Motor neuron (in vitro differentiated cells): ENCODE results near the gene ARHGAP42. TPM values are rescaled to one million over a fixed set of nuclear protein-coding genes. Genes with fewer than 3 reads are reported as not detected.

Experiments used
- ATAC-seq, 8 experiments: fragments of 200-7000 bp; cut with Tn5 transposase; replicated peaks in 6 of 8; 2 replicates each; pipeline ENCODE4 v1.8.0; 2021; ENCODE audit warnings: mild to moderate bottlenecking in 8 of 8, moderate library complexity in 8 of 8
- H3K27ac ChIP-seq, 2 donors: fragments of 250-450 bp; sonication (Bioruptor Pico); 2 replicates each; pipeline ENCODE4 v1.9.0; 2021; ENCODE audit warnings: antibody characterized with exemption in 2 of 2, mild to moderate bottlenecking in 2 of 2, moderate library complexity in 1 of 2
- H3K4me1 ChIP-seq, 2 donors: fragments of 250-450 bp; sonication (Bioruptor Pico); replicated peaks in 1 of 2; 2 replicates each; pipeline ENCODE4 v1.6.1; 2021; ENCODE audit warnings: antibody characterized with exemption in 2 of 2, mild to moderate bottlenecking in 2 of 2, moderate library complexity in 1 of 2
- H3K4me3 ChIP-seq, 5 donors: fragments of 250-450 bp; sonication (Bioruptor Pico); 2 replicates each; pipeline ENCODE4 v1.9.0; 2021; ENCODE audit warnings: antibody characterized with exemption in 5 of 5, mild to moderate bottlenecking in 5 of 5, moderate library complexity in 4 of 5
- WGBS, 10 experiments: fragments of 450-650 bp; shearing (Covaris generic); methylation state at CpG; one replicate each; pipeline ENCODE4 v1.0.0; 2022; 5-methylcytosine and 5-hydroxymethylcytosine counted together
- in situ Hi-C, 9 experiments: fragments of 400-800 bp; cut with MboI; loops; one replicate each; pipeline ENCODE4 v1.15.0; 2021; ENCODE audit warnings: low sequenced_read_pairs in 9 of 9, low pct_unique_long_range_greater_than_20kb in 2 of 9; ENCODE audit not compliant: unreplicated experiment in 9 of 9
- total RNA-seq, 8 experiments: library from RNA; unstranded; fragments of 300-600 nt; gene quantifications; 2 replicates each; pipeline versions ENCODE4 v1.2.3 to v1.2.4, GENCODE V29; 2022

Gene ARHGAP42
- total RNA-seq, 8 experiments from 2014 or later = 2.7 to 29.7 (median 10.0) TPM

DNA sequence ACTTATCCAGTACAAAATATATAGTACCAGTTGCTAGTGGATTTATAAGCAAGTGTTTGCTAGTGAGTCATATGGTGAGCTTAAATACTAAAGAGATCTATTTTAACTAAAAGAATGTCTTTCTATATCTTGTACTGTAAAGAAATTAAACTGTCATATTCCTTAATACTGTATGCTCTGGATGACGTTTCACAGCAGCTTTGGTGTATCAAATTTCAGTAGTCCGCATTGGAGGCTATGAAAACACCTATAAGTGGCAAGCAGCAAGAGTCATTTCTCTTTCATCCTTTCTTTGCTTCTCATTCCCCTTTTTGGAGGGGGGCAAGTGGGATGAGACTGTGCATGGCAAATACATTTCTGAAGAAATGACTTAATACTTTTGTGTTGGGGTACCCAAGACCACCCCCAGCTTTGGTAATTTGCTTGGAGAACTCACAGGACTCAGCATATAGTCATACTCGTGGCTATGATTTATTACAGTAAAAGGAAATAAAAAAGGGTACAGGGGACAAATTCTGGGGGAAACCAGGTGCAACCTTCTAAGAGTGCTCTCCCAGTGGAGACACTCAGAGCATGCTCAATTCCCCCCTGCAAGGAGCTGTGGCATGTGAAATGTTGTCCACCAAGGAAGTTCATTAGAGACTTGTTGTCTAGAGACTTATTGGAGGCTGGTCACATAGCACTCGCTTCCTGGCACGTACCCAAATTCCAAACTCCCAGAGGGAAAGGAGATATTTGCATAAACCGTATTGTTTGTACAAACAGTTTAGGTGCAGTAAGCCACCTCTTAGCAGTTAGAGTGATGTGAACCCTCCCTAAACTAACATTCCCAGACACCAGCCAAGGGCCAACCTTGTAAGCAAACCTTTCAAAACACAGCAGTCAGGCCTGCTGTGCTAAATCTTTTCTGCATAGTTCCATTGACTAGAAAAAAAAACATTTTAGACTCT lies 231.7 kb downstream of the ARHGAP42 start:
- ATAC-seq = peak in 6 of 8 experiments; percentile 25 to 94 (median 50)
- Histone ChIP-seq H3K4me3 (no peak overlapping the region), H3K4me1 (peaks cover 7 to 8% of the 10 kb centered on the region in 2 donors), H3K27ac (no peak overlapping the region)
- WGBS, 10 experiments = 43 to 100% (median 68%) methylated on average over 1 to 6 of the region's 6 CpGs; no CpG with 5 or more reads in 1 of the 10 experiments
- in situ Hi-C loops = loop anchor here in 1 of 9 experiments (25.0 kb wide), 1 partner anchor 332 kb away; no protein-coding TSS in a partner anchor

DNA sequence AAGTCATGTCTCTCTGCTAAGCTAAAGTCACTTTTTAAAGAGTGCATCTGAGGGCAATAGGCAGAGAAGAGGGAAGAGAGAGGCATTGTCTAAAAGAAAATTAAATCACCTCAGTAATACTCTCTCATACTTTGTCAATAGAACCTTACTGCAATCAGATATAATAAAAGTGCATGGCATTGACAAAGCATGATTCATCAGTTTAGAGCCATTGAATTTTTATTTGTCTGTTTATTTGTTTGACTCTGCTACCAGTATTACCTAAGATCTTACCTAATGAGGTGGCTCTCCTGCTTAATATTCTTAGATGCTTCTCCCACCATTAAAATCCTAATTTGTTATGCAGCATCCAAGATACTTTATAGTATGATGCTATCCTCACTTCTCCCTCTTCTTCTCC lies 233.5 kb downstream of the ARHGAP42 start:
- in situ Hi-C loops = loop anchor here in 2 of 9 experiments (10.0 to 25.0 kb wide), 2 partner anchors 56 to 333 kb away; no protein-coding TSS in a partner anchor
- ATAC-seq = no peak

DNA sequence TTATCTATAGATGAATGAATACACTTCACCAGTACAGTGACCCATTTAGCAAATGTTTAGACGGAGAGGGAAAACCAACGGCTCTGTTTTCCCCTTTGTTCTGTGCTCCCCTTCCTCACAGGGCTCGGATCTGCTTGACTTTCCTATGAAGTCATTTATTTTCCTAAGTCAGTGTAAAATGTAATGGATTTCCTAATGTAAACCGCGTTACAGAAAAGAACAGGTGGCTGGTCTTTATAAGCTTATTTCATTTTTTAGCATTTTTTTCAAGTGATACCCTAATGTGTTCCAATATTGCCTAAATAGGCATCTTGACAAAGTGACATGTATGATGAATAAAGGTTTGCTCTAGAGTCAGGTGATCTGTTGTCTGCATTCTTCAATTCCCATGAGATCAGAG lies 235.0 kb downstream of the ARHGAP42 start:
- H3K27ac ChIP-seq = no peak overlapping the region
- WGBS, 10 experiments = 68 to 93% (median 80%) methylated on average over 3 to 5 of the region's 5 CpGs; no CpG with 5 or more reads in 2 of the 10 experiments
- no peak overlapping the region for H3K4me3 ChIP-seq
- no peak for ATAC-seq
- in situ Hi-C loops = loop anchor here in 2 of 9 experiments (10.0 to 25.0 kb wide), 2 partner anchors 57 to 335 kb away; no protein-coding TSS in a partner anchor
- H3K4me1 ChIP-seq = peaks cover 7 to 8% of the 10 kb centered on the region in 2 donors

More for the DNA sequence above, 233.5 kb downstream of the ARHGAP42 start:
- Histone ChIP-seq H3K27ac (no peak overlapping the region), H3K4me3 (no peak overlapping the region), H3K4me1 (peaks cover 7 to 8% of the 10 kb centered on the region in 2 donors)

DNA sequence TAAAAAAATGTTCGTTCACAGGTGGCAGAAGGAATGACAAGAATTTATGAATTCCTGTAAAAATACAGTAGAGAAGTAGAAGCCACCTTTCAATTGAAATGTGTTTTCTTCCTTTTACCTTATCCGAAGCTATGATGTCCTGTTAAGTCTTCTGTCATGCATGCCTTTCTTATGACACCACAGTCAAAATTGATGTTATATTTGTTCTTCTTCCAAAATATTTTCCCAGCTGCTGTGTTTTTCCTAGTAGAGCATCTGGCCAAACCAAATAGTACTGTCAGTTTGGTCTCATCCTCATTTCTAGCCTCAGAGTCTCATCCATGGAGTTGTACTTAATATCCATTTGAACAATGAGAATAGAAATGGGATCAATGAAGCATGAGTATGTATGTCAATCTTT lies 236.5 kb downstream of the ARHGAP42 start:
- Histone ChIP-seq H3K27ac (no peak overlapping the region), H3K4me1 (peaks cover 7 to 14% of the 10 kb centered on the region in 2 donors), H3K4me3 (no peak overlapping the region)
- 27 to 100% (median 86%) methylated on average over 1 to 2 of the region's 2 CpGs; no CpG with 5 or more reads in 2 of the 10 experiments for WGBS, 10 experiments
- in situ Hi-C loops = loop anchor here in 2 of 9 experiments (10.0 to 25.0 kb wide), 2 partner anchors 59 to 336 kb away; no protein-coding TSS in a partner anchor
- ATAC-seq = no peak

DNA sequence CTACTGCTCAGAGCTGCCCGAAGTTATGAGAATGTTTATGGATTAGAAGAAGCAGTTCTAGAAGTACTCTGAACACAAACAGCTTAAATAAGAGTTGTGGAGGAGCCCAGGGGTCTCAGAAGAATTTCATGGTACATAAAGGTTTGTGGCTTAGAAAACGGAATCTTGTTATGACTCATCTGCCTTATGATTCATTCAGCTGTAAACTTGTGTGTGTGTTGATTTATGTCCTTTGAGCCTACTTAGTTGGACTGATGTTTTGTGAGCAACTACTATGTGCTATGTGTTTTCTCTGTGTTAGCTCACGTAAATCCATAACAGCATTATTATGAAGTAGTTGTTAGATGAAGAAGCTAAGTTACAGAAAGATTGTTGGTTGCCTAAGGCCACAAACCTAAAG lies 238.8 kb downstream of the ARHGAP42 start:
- no peak for ATAC-seq
- Histone ChIP-seq H3K4me1 (peaks cover 0 to 14% of the 10 kb centered on the region in 2 donors), H3K27ac (no peak overlapping the region), H3K4me3 (no peak overlapping the region)
- in situ Hi-C loops = loop anchor here in 7 of 9 experiments (10.0 to 25.0 kb wide), 3 partner anchors 61 to 339 kb away; partner anchors contain the start of gene ARHGAP42 (in 2 of the 7)
- 8 to 100% (median 93%) methylated on average over 1 to 3 of the region's 3 CpGs; no CpG with 5 or more reads in 2 of the 10 experiments for WGBS, 10 experiments

DNA sequence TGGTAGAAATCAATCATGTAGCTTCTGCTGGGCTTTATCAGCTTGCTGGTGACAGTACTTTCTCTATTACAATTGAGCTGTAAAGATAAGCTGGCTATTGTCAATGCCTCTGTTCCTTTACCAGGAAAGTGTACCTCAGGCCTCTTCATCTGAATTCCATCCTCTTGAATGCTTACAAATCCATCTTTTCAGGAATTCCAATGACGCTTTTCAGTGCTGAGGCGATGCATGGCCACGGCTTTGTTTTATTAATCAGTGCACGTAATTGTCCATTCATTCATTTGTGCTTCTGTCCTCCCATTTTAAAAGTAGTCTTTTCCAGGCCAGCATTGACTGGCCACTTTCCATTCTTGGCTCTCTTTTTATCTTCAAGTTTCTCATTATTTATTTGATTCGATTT lies 240.5 kb downstream of the ARHGAP42 start:
- H3K27ac ChIP-seq = no peak overlapping the region
- peaks cover 0 to 9% of the 10 kb centered on the region in 2 donors for H3K4me1 ChIP-seq
- no peak overlapping the region for H3K4me3 ChIP-seq
- ATAC-seq = peak in 3 of 8 experiments; percentile 20 to 71 (median 38)
- 12 to 100% (median 53%) methylated on average over 4 to 5 of the region's 5 CpGs; no CpG with 5 or more reads in 1 of the 10 experiments for WGBS, 10 experiments
- in situ Hi-C loops = loop anchor here in 7 of 9 experiments (10.0 to 25.0 kb wide), 3 partner anchors 63 to 340 kb away; partner anchors contain the start of gene ARHGAP42 (in 2 of the 7)

DNA sequence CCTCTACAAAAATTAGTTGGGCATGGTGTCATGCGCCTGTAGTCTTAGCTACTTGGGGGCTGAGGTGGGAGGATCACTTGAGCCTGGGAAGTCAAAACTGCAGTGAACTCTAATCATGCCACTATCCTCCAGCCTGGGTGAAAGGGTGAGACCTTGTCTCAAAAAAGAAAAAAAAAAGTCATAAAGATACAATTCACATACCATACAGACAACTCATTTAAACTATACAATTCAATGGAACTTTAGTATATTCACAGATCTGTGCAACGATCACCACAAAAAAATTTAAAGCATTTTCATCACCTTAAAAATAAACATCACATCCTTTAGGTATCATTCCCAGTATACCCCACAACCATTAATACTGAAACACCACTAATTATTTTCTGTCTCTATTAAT lies 241.3 kb downstream of the ARHGAP42 start:
- Histone ChIP-seq H3K4me1 (peaks cover 0 to 8% of the 10 kb centered on the region in 2 donors), H3K27ac (no peak overlapping the region), H3K4me3 (no peak overlapping the region)
- 38 to 100% (median 96%) methylated on average over 1 to 2 of the region's 2 CpGs; no CpG with 5 or more reads in 3 of the 10 experiments for WGBS, 10 experiments
- in situ Hi-C loops = loop anchor here in 7 of 9 experiments (10.0 to 25.0 kb wide), 3 partner anchors 64 to 341 kb away; partner anchors contain the start of gene ARHGAP42 (in 2 of the 7)
- no peak for ATAC-seq

DNA sequence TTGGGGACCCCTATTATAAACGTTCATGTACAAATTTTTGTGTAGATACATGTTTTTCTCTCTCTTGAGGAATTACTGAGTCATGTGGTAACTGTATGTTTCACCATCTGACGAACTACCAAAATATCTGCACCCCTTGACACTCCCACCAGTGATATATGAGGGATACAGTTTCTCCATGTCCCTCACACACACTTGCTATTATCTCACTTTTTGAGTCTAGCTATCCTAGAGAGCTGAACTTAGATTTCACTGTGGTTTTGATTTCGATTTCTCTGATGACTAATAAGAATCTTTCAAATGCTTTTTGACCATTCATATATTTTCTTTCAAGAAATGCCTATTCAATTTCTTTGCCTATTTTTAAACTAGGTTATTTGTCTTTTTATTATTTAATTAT lies 242.3 kb downstream of the ARHGAP42 start:
- peaks cover 0 to 8% of the 10 kb centered on the region in 2 donors for H3K4me1 ChIP-seq
- ATAC-seq = no peak
- in situ Hi-C loops = loop anchor here in 7 of 9 experiments (10.0 to 25.0 kb wide), 3 partner anchors 65 to 342 kb away; partner anchors contain the start of gene ARHGAP42 (in 2 of the 7)
- H3K4me3 ChIP-seq = no peak overlapping the region
- 0 to 100% (median 47%) methylated on average over 1 to 3 of the region's 3 CpGs; no CpG with 5 or more reads in 2 of the 10 experiments for WGBS, 10 experiments
- no peak overlapping the region for H3K27ac ChIP-seq

DNA sequence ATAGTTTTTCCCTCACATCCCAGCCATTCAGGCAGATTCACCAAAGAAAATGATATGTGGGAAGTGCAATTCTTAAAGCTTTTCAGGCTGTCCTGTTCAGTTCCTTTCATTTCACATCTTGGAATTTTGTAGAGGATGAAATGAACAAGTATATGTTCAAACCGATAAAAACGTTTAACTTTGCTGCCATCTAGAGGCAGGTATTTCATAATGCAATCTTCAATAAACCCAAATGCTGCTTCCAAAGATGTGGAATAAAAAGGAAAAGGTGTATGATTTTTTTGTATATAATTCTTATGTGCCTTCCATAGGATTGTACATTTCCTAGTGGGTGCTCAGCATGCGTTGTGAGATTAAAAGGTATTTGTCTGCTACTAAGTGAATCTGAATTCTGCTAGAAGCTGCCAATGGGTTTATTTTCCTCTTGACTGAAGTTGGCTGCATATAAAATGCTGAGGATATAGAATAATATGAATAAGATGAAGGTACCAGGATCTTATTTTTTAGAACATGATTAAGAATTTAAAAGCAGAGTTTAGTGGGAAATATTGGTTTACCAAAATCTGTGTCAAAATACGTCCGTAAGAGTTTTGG lies 243.2 kb downstream of the ARHGAP42 start:
- WGBS, 10 experiments = 0 to 43% (median 10%) methylated on average over 1 to 5 of the region's 5 CpGs; no CpG with 5 or more reads in 1 of the 10 experiments
- H3K27ac ChIP-seq = no peak overlapping the region
- ATAC-seq = peak in 7 of 8 experiments; percentile 49 to 71 (median 59)

DNA sequence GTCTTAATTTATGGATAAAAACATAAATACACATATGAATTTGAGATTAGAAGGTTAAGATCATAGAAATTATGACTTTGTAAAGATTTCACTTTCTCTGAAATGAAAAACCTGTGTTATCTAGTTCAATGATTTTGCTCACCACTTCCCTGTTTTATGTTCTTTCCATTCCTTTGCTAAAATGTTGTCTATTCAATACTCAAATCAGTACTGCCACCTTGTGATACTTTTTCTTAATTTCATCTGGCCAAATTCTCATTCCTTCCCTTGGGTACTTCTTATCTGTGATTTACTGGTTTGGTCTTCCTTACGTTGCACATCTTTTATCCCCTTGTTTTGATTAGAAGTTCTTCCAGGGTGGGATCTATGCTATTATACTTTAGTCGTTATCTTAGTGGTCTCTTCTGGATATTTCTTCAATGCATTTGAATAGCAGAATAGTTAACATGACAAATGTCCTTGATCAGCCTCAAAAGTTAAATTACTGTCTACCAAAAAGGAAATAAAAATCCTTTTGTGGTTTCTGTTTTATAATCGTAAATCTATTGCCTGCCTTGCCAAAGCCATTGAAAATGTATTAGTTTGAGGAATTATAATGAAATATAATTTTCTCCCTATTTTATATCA lies 245.5 kb downstream of the ARHGAP42 start:
- WGBS, 10 experiments = 2 to 56% (median 32%) methylated on average over 2 to 3 of the region's 3 CpGs
- in situ Hi-C loops = loop anchor here in 8 of 9 experiments (10.0 to 25.0 kb wide), 3 partner anchors 245 to 358 kb away; partner anchors contain the start of gene ARHGAP42 (in 2 of the 8)
- H3K27ac ChIP-seq = no peak overlapping the region

More for the DNA sequence above, 243.2 kb downstream of the ARHGAP42 start:
- Histone ChIP-seq H3K4me3 (no peak overlapping the region), H3K4me1 (peaks cover 0 to 8% of the 10 kb centered on the region in 2 donors)
- in situ Hi-C loops = loop anchor here in 8 of 9 experiments (10.0 to 25.0 kb wide), 3 partner anchors 243 to 355 kb away; partner anchors contain the start of gene ARHGAP42 (in 2 of the 8)

DNA sequence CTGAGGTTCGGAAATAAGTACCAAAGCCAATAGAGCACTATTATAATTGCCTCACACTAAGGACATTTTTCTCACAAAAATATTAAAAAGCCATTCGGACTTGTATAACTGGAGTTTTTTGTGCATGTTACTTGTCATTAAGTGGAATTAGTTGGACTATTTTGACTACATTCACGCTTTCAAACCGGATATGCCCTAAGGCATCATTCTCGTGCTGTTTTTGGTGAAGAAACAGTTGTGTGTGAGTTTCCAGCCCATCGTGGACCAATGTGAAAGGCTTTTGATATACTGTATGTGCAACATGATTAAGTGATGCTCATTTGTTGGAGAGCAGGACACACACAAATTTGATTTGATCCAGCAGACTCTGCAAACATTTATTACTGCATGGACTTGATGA lies 249.7 kb downstream of the ARHGAP42 start:
- WGBS, 10 experiments = 71 to 100% (median 93%) methylated on average over 1 to 6 of the region's 6 CpGs; no CpG with 5 or more reads in 2 of the 10 experiments
- no peak overlapping the region for H3K4me3 ChIP-seq
- peaks cover 0 to 2% of the 10 kb centered on the region in 2 donors for H3K4me1 ChIP-seq
- no peak overlapping the region for H3K27ac ChIP-seq
- in situ Hi-C loops = loop anchor here in 8 of 9 experiments (10.0 to 25.0 kb wide), 3 partner anchors 249 to 362 kb away; partner anchors contain the start of gene ARHGAP42 (in 2 of the 8)
- no peak for ATAC-seq

More for the DNA sequence above, 245.5 kb downstream of the ARHGAP42 start:
- peak in 3 of 8 experiments; percentile 46 to 50 (median 50) for ATAC-seq
- Histone ChIP-seq H3K4me3 (no peak overlapping the region), H3K4me1 (peaks cover 0 to 4% of the 10 kb centered on the region in 2 donors)
